HepG2 (cell line): ENCODE results near the gene NLRX1. TPM values are rescaled to one million over a fixed set of nuclear protein-coding genes. Genes with fewer than 3 reads are reported as not detected.

Source experiments
- ARNT ChIP-seq: fragments of 450-650 bp; IDR thresholded peaks from 2 replicates; pipeline ENCODE4 v1.6.1; 2017
- ATF7-NPFF ChIP-seq: sonication (generic); formaldehyde crosslinking; IDR thresholded peaks from 2 replicates; pipeline ENCODE4 v1.8.1; 2023; ENCODE audit warnings: mild to moderate bottlenecking, low read depth, missing genetic modification reagents, moderate library complexity
- ATRX ChIP-seq: sonication (generic); formaldehyde crosslinking; IDR thresholded peaks from 2 replicates; pipeline ENCODE4 v1.4.0; 2020; ENCODE audit warnings: missing genetic modification reagents, borderline replicate concordance
- CENPX ChIP-seq: sonication (generic); formaldehyde crosslinking; IDR thresholded peaks from 2 replicates; pipeline ENCODE4 v1.9.0; 2021; ENCODE audit warnings: mild to moderate bottlenecking, missing genetic modification reagents, moderate library complexity
- CTCF ChIP-seq: sonication (generic); formaldehyde crosslinking; IDR thresholded peaks from 2 replicates; pipeline ENCODE4 v1.5.0; 2020; ENCODE audit warnings: mild to moderate bottlenecking, missing genetic modification reagents, moderate library complexity
- DMAP1 ChIP-seq: IDR thresholded peaks from 2 replicates; pipeline ENCODE4 v1.6.1; 2016
- FOXC1 ChIP-seq: sonication (generic); formaldehyde crosslinking; IDR thresholded peaks from 2 replicates; pipeline ENCODE4 v1.8.0; 2022; ENCODE audit warnings: mild to moderate bottlenecking, missing genetic modification reagents, borderline replicate concordance
- FOXJ3 ChIP-seq: sonication (generic); formaldehyde crosslinking; IDR thresholded peaks from 2 replicates; pipeline ENCODE4 v1.4.0; 2020; ENCODE audit warnings: missing genetic modification reagents, mild to moderate bottlenecking, borderline replicate concordance
- FOXK2 ChIP-seq: fragments of 450-650 bp; IDR thresholded peaks from 2 replicates; pipeline ENCODE4 v1.6.1; 2016
- GABPB1 ChIP-seq: IDR thresholded peaks from 2 replicates; pipeline ENCODE4 v1.6.1; 2016; ENCODE audit warnings: mild to moderate bottlenecking, missing genetic modification reagents, moderate library complexity, missing compliant biosample characterization
- IKZF4 ChIP-seq: sonication (generic); formaldehyde crosslinking; IDR thresholded peaks from 2 replicates; pipeline ENCODE4 v1.5.1; 2020; ENCODE audit warnings: borderline replicate concordance, mild to moderate bottlenecking, low read depth, missing genetic modification reagents; ENCODE audit errors: not compliant biosample characterization
- IRF9 ChIP-seq: sonication (generic); formaldehyde crosslinking; IDR thresholded peaks from 2 replicates; pipeline ENCODE4 v1.8.0; 2022; ENCODE audit warnings: missing genetic modification reagents, mild to moderate bottlenecking, borderline replicate concordance
- KLF12 ChIP-seq: sonication (generic); formaldehyde crosslinking; IDR thresholded peaks from 2 replicates; pipeline ENCODE4 v1.4.0; 2020; ENCODE audit warnings: missing genetic modification reagents, borderline replicate concordance
- NFIC ChIP-seq: IDR thresholded peaks from 2 replicates; pipeline ENCODE4 v1.6.1; 2012; ENCODE audit warnings: mild to moderate bottlenecking, low read length, inconsistent platforms
- ZFP37 ChIP-seq: sonication (generic); formaldehyde crosslinking; IDR thresholded peaks from 2 replicates; pipeline ENCODE4 v1.4.0; 2020; ENCODE audit warnings: missing genetic modification reagents, borderline replicate concordance
- ZKSCAN8 ChIP-seq: IDR thresholded peaks from 2 replicates; pipeline ENCODE4 v1.6.1; 2016; ENCODE audit warnings: borderline replicate concordance, missing genetic modification reagents, missing compliant biosample characterization
- ZNF431 ChIP-seq: sonication (generic); formaldehyde crosslinking; IDR thresholded peaks from 2 replicates; pipeline ENCODE4 v1.9.0; 2022; ENCODE audit warnings: missing genetic modification reagents, low read depth, mild to moderate bottlenecking, borderline replicate concordance
- ZNF709 ChIP-seq: sonication (generic); formaldehyde crosslinking; IDR thresholded peaks from 2 replicates; pipeline ENCODE4 v1.5.0; 2020; ENCODE audit warnings: mild to moderate bottlenecking, missing genetic modification reagents
- polyA plus RNA-seq, 8 experiments: library from polyadenylated mRNA; depleted of rRNA in 3 of 8; stranded (reverse) in 7 of 8; unstranded in 1 of 8; fragments of >200 nt; fragmentation: Illumina TruSeq in 4 of 8; extraction: Trizol in 4 of 8; gene quantifications; 2 replicates each; pipeline versions ENCODE4 v1.2.1 to v1.2.3, GENCODE V29; 2011 to 2016; ENCODE audit warnings: low read depth in 4 of 8, missing spikeins in 1 of 8, mixed read lengths in 1 of 8; ENCODE audit not compliant: insufficient read depth in 1 of 8
- total RNA-seq, 5 experiments: library from RNA; depleted of rRNA; stranded (reverse); fragments of >200 nt; fragmentation: Illumina TruSeq; extraction: Trizol; gene quantifications; 2 replicates each; pipeline ENCODE4 v1.2.3, GENCODE V29; 2016; ENCODE audit warnings: low read depth in 1 of 5
- TF ChIP-seq, protein P1 (sequence below): IDR thresholded peaks from 2 replicates; pipeline ENCODE4 v1.6.1; 2016; ENCODE audit warnings: missing compliant biosample characterization, missing genetic modification reagents, borderline replicate concordance
- TF ChIP-seq, protein P2 (sequence below): sonication (generic); formaldehyde crosslinking; IDR thresholded peaks from 2 replicates; pipeline ENCODE4 v1.4.0; 2020; ENCODE audit warnings: missing genetic modification reagents
- TF ChIP-seq, protein P3 (sequence below): sonication (generic); formaldehyde crosslinking; IDR thresholded peaks from 2 replicates; pipeline ENCODE4 v1.5.0; 2020; ENCODE audit warnings: mild to moderate bottlenecking, missing genetic modification reagents, borderline replicate concordance

Gene NLRX1
- total and polyA plus RNA-seq, 2 of the 13 experiments (the other 11 are each of a cell fraction or from before 2014, with no cell fraction given): 8.7 to 11.0 TPM

GRCh38 chr11:119168471-119169281 lies at the start of gene NLRX1 (continued):
- TF ChIP-seq ZKSCAN8 (CRISPR knock-in tag) (no peak), NFIC (no peak), FOXK2 (no peak), DMAP1 (CRISPR knock-in tag) (peak; percentile 63), CENPX (no peak), IRF9 (CRISPR knock-in tag) (0 out of 2 replicates have a peak, but pooled peaks have one; percentile 42), FOXJ3 (CRISPR knock-in tag) (no peak), GABPB1 (CRISPR knock-in tag) (peak; percentile 82), ATRX (CRISPR knock-in tag) (no peak), CTCF (CRISPR knock-in tag) (peak; percentile 91), ATF7-NPFF (CRISPR knock-in tag) (peak; percentile 79; the same call in 1 of the 2 replicates), ARNT (no peak), ZFP37 (CRISPR knock-in tag) (no peak), FOXC1 (CRISPR knock-in tag) (peak; percentile 42; the same call in 1 of the 2 replicates), IKZF4 (CRISPR knock-in tag) (no peak), ZNF431 (CRISPR knock-in tag) (no peak), KLF12 (CRISPR knock-in tag) (peak; percentile 83; the same call in 1 of the 2 replicates), ZNF709 (CRISPR knock-in tag) (peak; percentile 31; the same call in 1 of the 2 replicates)
- TF ChIP-seq, protein P1, sequence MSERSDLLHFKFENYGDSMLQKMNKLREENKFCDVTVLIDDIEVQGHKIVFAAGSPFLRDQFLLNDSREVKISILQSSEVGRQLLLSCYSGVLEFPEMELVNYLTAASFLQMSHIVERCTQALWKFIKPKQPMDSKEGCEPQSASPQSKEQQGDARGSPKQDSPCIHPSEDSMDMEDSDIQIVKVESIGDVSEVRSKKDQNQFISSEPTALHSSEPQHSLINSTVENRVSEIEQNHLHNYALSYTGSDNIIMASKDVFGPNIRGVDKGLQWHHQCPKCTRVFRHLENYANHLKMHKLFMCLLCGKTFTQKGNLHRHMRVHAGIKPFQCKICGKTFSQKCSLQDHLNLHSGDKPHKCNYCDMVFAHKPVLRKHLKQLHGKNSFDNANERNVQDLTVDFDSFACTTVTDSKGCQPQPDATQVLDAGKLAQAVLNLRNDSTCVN (CRISPR knock-in tag): no peak
- TF ChIP-seq, protein P2, sequence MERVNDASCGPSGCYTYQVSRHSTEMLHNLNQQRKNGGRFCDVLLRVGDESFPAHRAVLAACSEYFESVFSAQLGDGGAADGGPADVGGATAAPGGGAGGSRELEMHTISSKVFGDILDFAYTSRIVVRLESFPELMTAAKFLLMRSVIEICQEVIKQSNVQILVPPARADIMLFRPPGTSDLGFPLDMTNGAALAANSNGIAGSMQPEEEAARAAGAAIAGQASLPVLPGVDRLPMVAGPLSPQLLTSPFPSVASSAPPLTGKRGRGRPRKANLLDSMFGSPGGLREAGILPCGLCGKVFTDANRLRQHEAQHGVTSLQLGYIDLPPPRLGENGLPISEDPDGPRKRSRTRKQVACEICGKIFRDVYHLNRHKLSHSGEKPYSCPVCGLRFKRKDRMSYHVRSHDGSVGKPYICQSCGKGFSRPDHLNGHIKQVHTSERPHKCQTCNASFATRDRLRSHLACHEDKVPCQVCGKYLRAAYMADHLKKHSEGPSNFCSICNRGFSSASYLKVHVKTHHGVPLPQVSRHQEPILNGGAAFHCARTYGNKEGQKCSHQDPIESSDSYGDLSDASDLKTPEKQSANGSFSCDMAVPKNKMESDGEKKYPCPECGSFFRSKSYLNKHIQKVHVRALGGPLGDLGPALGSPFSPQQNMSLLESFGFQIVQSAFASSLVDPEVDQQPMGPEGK (CRISPR knock-in tag): peak; percentile 81
- TF ChIP-seq, protein P3, sequence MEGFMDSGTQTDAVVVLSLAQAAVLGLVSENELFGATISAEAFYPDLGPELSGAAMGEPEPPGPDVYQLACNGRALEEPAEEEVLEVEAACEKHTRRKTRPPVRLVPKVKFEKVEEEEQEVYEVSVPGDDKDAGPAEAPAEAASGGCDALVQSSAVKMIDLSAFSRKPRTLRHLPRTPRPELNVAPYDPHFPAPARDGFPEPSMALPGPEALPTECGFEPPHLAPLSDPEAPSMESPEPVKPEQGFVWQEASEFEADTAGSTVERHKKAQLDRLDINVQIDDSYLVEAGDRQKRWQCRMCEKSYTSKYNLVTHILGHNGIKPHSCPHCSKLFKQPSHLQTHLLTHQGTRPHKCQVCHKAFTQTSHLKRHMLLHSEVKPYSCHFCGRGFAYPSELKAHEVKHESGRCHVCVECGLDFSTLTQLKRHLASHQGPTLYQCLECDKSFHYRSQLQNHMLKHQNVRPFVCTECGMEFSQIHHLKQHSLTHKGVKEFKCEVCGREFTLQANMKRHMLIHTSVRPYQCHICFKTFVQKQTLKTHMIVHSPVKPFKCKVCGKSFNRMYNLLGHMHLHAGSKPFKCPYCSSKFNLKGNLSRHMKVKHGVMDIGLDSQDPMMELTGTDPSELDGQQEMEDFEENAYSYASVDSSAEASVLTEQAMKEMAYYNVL (CRISPR knock-in tag): no peak
